WTC11 (cell line): Measurements from ENCODE around the gene DNAJC24. TPM values are rescaled to one million over a fixed set of nuclear protein-coding genes. Genes with fewer than 3 reads are reported as not detected.

ENCODE experiments used
- ATAC-seq: fragments of 200-7000 bp; cut with Tn5 transposase; 2 replicates; pipeline ENCODE4 v1.10.0; 2021; ENCODE audit warnings: mild to moderate bottlenecking, moderate library complexity
- CTCF ChIA-PET: fragments of 300-600 bp; sonication (Branson Sonifier 250); formaldehyde crosslinking; loops from one replicate; lab custom pipeline; 2021; ENCODE audit warnings: antibody characterized with exemption; lab: Charles Lee
- POLR2A ChIA-PET: fragments of 350-600 bp; sonication (Branson Sonifier 250); formaldehyde crosslinking; loops from one replicate; lab custom pipeline; 2021; ENCODE audit warnings: antibody characterized with exemption; lab: Charles Lee
- DNase-seq: peaks from one replicate; pipeline ENCODE4 v3.0.0; 2021; ENCODE audit warnings: low spot score
- H3K27ac Mint-ChIP-seq: 2 replicates; pipeline ENCODE4 v1.8.0; 2021; ENCODE audit warnings: mixed read lengths
- H3K27me3 Mint-ChIP-seq: 2 replicates; pipeline ENCODE4 v1.8.0; 2021; ENCODE audit warnings: low read depth, mild to moderate bottlenecking, moderate library complexity, mixed read lengths
- H3K36me3 Mint-ChIP-seq: 2 replicates; pipeline ENCODE4 v1.8.0; 2021; ENCODE audit warnings: mixed read lengths
- H3K4me1 Mint-ChIP-seq: 2 replicates; pipeline ENCODE4 v1.8.0; 2022; ENCODE audit warnings: mixed read lengths
- H3K4me3 Mint-ChIP-seq: 2 replicates; pipeline ENCODE4 v1.8.0; 2021; ENCODE audit warnings: mild to moderate bottlenecking, moderate library complexity, mixed read lengths
- H3K9me3 Mint-ChIP-seq: 2 replicates; pipeline ENCODE4 v1.8.0; 2021; ENCODE audit warnings: mixed read lengths
- AFF4 ChIP-seq: sonication (generic); formaldehyde crosslinking; IDR thresholded peaks from 2 replicates; pipeline ENCODE4 v1.8.1; 2023; ENCODE audit warnings: mild to moderate bottlenecking, missing genetic modification reagents, borderline replicate concordance
- ATF1 ChIP-seq: sonication (generic); formaldehyde crosslinking; IDR thresholded peaks from 2 replicates; pipeline ENCODE4 v1.8.1; 2023; ENCODE audit warnings: mild to moderate bottlenecking, moderate library complexity, missing genetic modification reagents
- E2F4 ChIP-seq: sonication (generic); formaldehyde crosslinking; IDR thresholded peaks from 2 replicates; pipeline ENCODE4 v1.8.1; 2022; ENCODE audit warnings: low read depth, mild to moderate bottlenecking, moderate library complexity, missing genetic modification reagents, borderline replicate concordance
- FOXJ3 ChIP-seq: sonication (generic); formaldehyde crosslinking; IDR thresholded peaks from 2 replicates; pipeline ENCODE4 v1.9.0; 2021; ENCODE audit warnings: missing genetic modification reagents, mild to moderate bottlenecking, borderline replicate concordance
- HMGA2 ChIP-seq: fragments of 250-450 bp; sonication (Bioruptor Pico); IDR thresholded peaks from 2 replicates; pipeline ENCODE4 v1.4.0; 2021; ENCODE audit warnings: mild to moderate bottlenecking, moderate library complexity
- HMGXB4 ChIP-seq: sonication (generic); formaldehyde crosslinking; IDR thresholded peaks from 2 replicates; pipeline ENCODE4 v1.8.1; 2023; ENCODE audit warnings: mild to moderate bottlenecking, moderate library complexity, missing genetic modification reagents
- IRF1 ChIP-seq: sonication (generic); formaldehyde crosslinking; IDR thresholded peaks from 2 replicates; pipeline ENCODE4 v1.8.0; 2023; ENCODE audit warnings: missing genetic modification reagents
- JUN ChIP-seq: sonication (generic); formaldehyde crosslinking; IDR thresholded peaks from 2 replicates; pipeline ENCODE4 v1.8.0; 2023; ENCODE audit warnings: mild to moderate bottlenecking, missing genetic modification reagents
- MLX ChIP-seq: sonication (generic); formaldehyde crosslinking; IDR thresholded peaks from 2 replicates; pipeline ENCODE4 v1.8.1; 2023; ENCODE audit warnings: mild to moderate bottlenecking, missing genetic modification reagents, moderate library complexity
- NR2C2 ChIP-seq: sonication (generic); formaldehyde crosslinking; IDR thresholded peaks from 2 replicates; pipeline ENCODE4 v1.8.0; 2022; ENCODE audit warnings: mild to moderate bottlenecking, missing genetic modification reagents
- RELA ChIP-seq: sonication (generic); formaldehyde crosslinking; IDR thresholded peaks from 2 replicates; pipeline ENCODE4 v1.8.1; 2022; ENCODE audit warnings: missing genetic modification reagents, mild to moderate bottlenecking, borderline replicate concordance
- SMAD3 ChIP-seq: sonication (generic); formaldehyde crosslinking; IDR thresholded peaks from 2 replicates; pipeline ENCODE4 v1.8.0; 2022; ENCODE audit warnings: missing genetic modification reagents, mild to moderate bottlenecking, borderline replicate concordance
- SMAD4 ChIP-seq: sonication (generic); formaldehyde crosslinking; IDR thresholded peaks from 2 replicates; pipeline ENCODE4 v1.8.0; 2022; ENCODE audit warnings: mild to moderate bottlenecking, missing genetic modification reagents
- SOX15 ChIP-seq: fragments of 250-450 bp; sonication (Bioruptor Pico); IDR thresholded peaks from 2 replicates; pipeline ENCODE4 v1.9.0; 2021; ENCODE audit warnings: mild to moderate bottlenecking
- STAT6 ChIP-seq: sonication (generic); formaldehyde crosslinking; conservative IDR thresholded peaks from 2 replicates; pipeline ENCODE4 v1.8.1; 2023; ENCODE audit warnings: mild to moderate bottlenecking, low read depth, missing genetic modification reagents, moderate library complexity
- TEAD1 ChIP-seq: sonication (generic); formaldehyde crosslinking; IDR thresholded peaks from 2 replicates; pipeline ENCODE4 v1.8.0; 2022; ENCODE audit warnings: mild to moderate bottlenecking, missing genetic modification reagents
- TEAD4 ChIP-seq: sonication (generic); formaldehyde crosslinking; IDR thresholded peaks from 2 replicates; pipeline ENCODE4 v1.8.0; 2022; ENCODE audit warnings: mild to moderate bottlenecking, missing genetic modification reagents
- TP53 ChIP-seq: sonication (generic); formaldehyde crosslinking; IDR thresholded peaks from 2 replicates; pipeline ENCODE4 v1.8.1; 2023; ENCODE audit warnings: mild to moderate bottlenecking, missing genetic modification reagents
- ZMAT4 ChIP-seq: fragments of 250-450 bp; sonication (Bioruptor Pico); IDR thresholded peaks from 2 replicates; pipeline ENCODE4 v1.9.0; 2021; ENCODE audit warnings: mild to moderate bottlenecking
- ZNF416 ChIP-seq: fragments of 250-450 bp; sonication (Bioruptor Pico); IDR thresholded peaks from 2 replicates; pipeline ENCODE4 v1.9.0; 2021; ENCODE audit warnings: mild to moderate bottlenecking, inconsistent platforms
- ZNF425 ChIP-seq: fragments of 250-450 bp; sonication (Bioruptor Pico); conservative IDR thresholded peaks from 2 replicates; pipeline ENCODE4 v1.9.0; 2021; ENCODE audit warnings: mild to moderate bottlenecking
- ZSCAN18 ChIP-seq: fragments of 250-450 bp; sonication (Bioruptor Pico); IDR thresholded peaks from 2 replicates; pipeline ENCODE4 v2.1.2; 2022; ENCODE audit warnings: mild to moderate bottlenecking, moderate library complexity
- total RNA-seq: library from RNA; stranded (reverse); gene quantifications from 3 replicates; pipeline ENCODE4 v1.2.3, GENCODE V29; 2021

The DNAJC24 gene
- total RNA-seq, 1 experiment from 2014 or later: 15.4 TPM

GRCh38 chr11:31375879-31376278 lies 6.2 kb downstream of the DNAJC24 start (continued):
- TF ChIP-seq ZNF425 (CRISPR knock-in tag) (no peak), JUN (CRISPR knock-in tag) (no peak), AFF4 (no peak)

- Mint-ChIP-seq H3K27ac (no peak overlapping the region), H3K4me3 (no peak overlapping the region), H3K9me3 (0 out of 2 replicates have a peak, but pooled peaks cover 4% of the 10 kb centered on the region), H3K4me1 (peaks cover 7% of the 10 kb centered on the region), H3K27me3 (no peaks in the 10 kb centered on the region), H3K36me3 (peaks cover 10% of the 10 kb centered on the region)
- DNase-seq (no peak), ATAC-seq (peak; percentile 53; the same call in 1 of the 2 replicates)
- POLR2A ChIA-PET: no interaction called here
- no peak for TF ChIP-seq E2F4 (CRISPR knock-in tag)
- TF ChIP-seq STAT6 (CRISPR knock-in tag): no peak
- TF ChIP-seq HMGA2 (CRISPR knock-in tag): no peak
- TF ChIP-seq MLX (CRISPR knock-in tag): no peak
- no peak for TF ChIP-seq RELA (CRISPR knock-in tag)
- no peak for TF ChIP-seq TP53 (CRISPR knock-in tag)
- no peak for TF ChIP-seq ZNF416 (CRISPR knock-in tag)
- no peak for TF ChIP-seq ATF1 (CRISPR knock-in tag)
- no peak for TF ChIP-seq HMGXB4 (CRISPR knock-in tag)
- TF ChIP-seq SMAD3: no peak
- TF ChIP-seq IRF1: no peak
- no peak for TF ChIP-seq TEAD1
- no peak for TF ChIP-seq SOX15
- TF ChIP-seq NR2C2: no peak
- TF ChIP-seq SMAD4 (CRISPR knock-in tag): no peak
- no peak for TF ChIP-seq TEAD4 (CRISPR knock-in tag)
- no peak for TF ChIP-seq JUN (CRISPR knock-in tag)
- no peak for TF ChIP-seq ZMAT4 (CRISPR knock-in tag)
- no peak for TF ChIP-seq ZSCAN18
- TF ChIP-seq FOXJ3: no peak
- CTCF ChIA-PET: no interaction called here
Observed at GRCh38 chr11:31383116-31383515, 13.5 kb downstream of the DNAJC24 start.
